Mesenchymal stem cell (in vitro differentiated cells and primary cell): ENCODE results near the gene IDI1.
A peak's percentile ranks its signal among the peaks of the same experiment; 100 is the strongest.

Experiments
- DNase-seq: peaks from one replicate; pipeline ENCODE4 v3.0.0-alpha.2; 2013
- H2AFZ ChIP-seq: one replicate; pipeline ENCODE4 v1.6.1; 2013; ENCODE audit warnings: low read depth, mild to moderate bottlenecking, control low read depth, inconsistent platforms, low read length, moderate library complexity
- H2AK5ac ChIP-seq: 2 replicates; pipeline ENCODE4 v1.6.1; 2013; ENCODE audit warnings: low read length, moderate library complexity, mild to moderate bottlenecking, inconsistent platforms; ENCODE audit not compliant: severe bottlenecking
- H2BK120ac ChIP-seq: one replicate; pipeline ENCODE4 v1.6.1; 2013; ENCODE audit warnings: low read depth, mild to moderate bottlenecking, inconsistent platforms, low read length, moderate library complexity
- H2BK12ac ChIP-seq, 2 experiments: one replicate each; pipeline ENCODE4 v1.6.1; 2013; ENCODE audit warnings: inconsistent platforms in 2 of 2, low read length in 2 of 2, mild to moderate bottlenecking in 2 of 2, moderate library complexity in 2 of 2, control low read depth in 1 of 2
- H2BK15ac ChIP-seq: one replicate; pipeline ENCODE4 v1.6.1; 2013; ENCODE audit warnings: mild to moderate bottlenecking, low read depth, inconsistent platforms; ENCODE audit not compliant: poor library complexity, severe bottlenecking
- H2BK5ac ChIP-seq: 2 replicates; pipeline ENCODE4 v1.6.1; 2013; ENCODE audit warnings: low read depth, mild to moderate bottlenecking, low read length, control low read depth, inconsistent platforms; ENCODE audit not compliant: poor library complexity, severe bottlenecking
- H3K14ac ChIP-seq, 2 experiments: one replicate each; pipeline ENCODE4 v1.6.1; 2013; ENCODE audit warnings: inconsistent platforms in 2 of 2, low read length in 2 of 2, control low read depth in 1 of 2, mild to moderate bottlenecking in 1 of 2, moderate library complexity in 1 of 2
- H3K18ac ChIP-seq, 2 experiments: one replicate each; pipeline ENCODE4 v1.6.1; 2013; ENCODE audit warnings: inconsistent platforms in 2 of 2, low read length in 2 of 2, control low read depth in 1 of 2, low read depth in 1 of 2, mild to moderate bottlenecking in 1 of 2
- H3K23ac ChIP-seq, 2 experiments: one replicate each; pipeline ENCODE4 v1.6.1; 2013; ENCODE audit warnings: inconsistent platforms in 2 of 2, low read length in 2 of 2, mild to moderate bottlenecking in 2 of 2, moderate library complexity in 2 of 2, control low read depth in 1 of 2
- H3K27ac ChIP-seq: 2 replicates; pipeline ENCODE4 v1.5.1; 2013; ENCODE audit warnings: mild to moderate bottlenecking, moderate library complexity, low read length, control low read depth, inconsistent platforms; ENCODE audit not compliant: poor library complexity, severe bottlenecking
- H3K27me3 ChIP-seq, 2 experiments: 2 replicates each; pipeline versions ENCODE4 v1.6.1 to v1.7.0; 2013; ENCODE audit warnings: low read length in 2 of 2, mild to moderate bottlenecking in 2 of 2, moderate library complexity in 2 of 2, control low read depth in 1 of 2, inconsistent platforms in 1 of 2; ENCODE audit not compliant: control insufficient read depth in 1 of 2, insufficient read depth in 1 of 2
- H3K36me3 ChIP-seq, 2 experiments: 2 replicates each; pipeline versions ENCODE4 v1.6.1 to v1.7.0; 2013; ENCODE audit warnings: low read length in 2 of 2, control low read depth in 1 of 2, inconsistent platforms in 1 of 2, low read depth in 1 of 2, mild to moderate bottlenecking in 1 of 2; ENCODE audit not compliant: insufficient read depth in 2 of 2, control insufficient read depth in 1 of 2
- H3K4ac ChIP-seq, 2 experiments: one replicate each; pipeline ENCODE4 v1.6.1; 2013; ENCODE audit warnings: inconsistent platforms in 2 of 2, low read length in 2 of 2, mild to moderate bottlenecking in 2 of 2, moderate library complexity in 2 of 2, control low read depth in 1 of 2, low read depth in 1 of 2
- H3K4me1 ChIP-seq: 2 replicates; pipeline ENCODE4 v1.6.1; 2013; ENCODE audit warnings: low read depth, low read length, control low read depth; ENCODE audit not compliant: control insufficient read depth, insufficient read depth
- H3K4me2 ChIP-seq: 2 replicates; pipeline ENCODE4 v1.6.1; 2013; ENCODE audit warnings: low read length, mild to moderate bottlenecking, inconsistent platforms; ENCODE audit not compliant: poor library complexity, severe bottlenecking
- H3K4me3 ChIP-seq, 2 experiments: 2 replicates each; pipeline versions ENCODE4 v1.5.1 to v1.7.0; 2013; ENCODE audit warnings: low read length in 2 of 2, mild to moderate bottlenecking in 2 of 2, control low read depth in 1 of 2, low read depth in 1 of 2; ENCODE audit not compliant: insufficient read depth in 1 of 2
- H3K79me1 ChIP-seq: replicated peaks from 2 replicates; pipeline ENCODE4 v1.6.1; 2013; ENCODE audit warnings: mild to moderate bottlenecking, control low read depth, low read length, inconsistent platforms; ENCODE audit not compliant: poor library complexity, severe bottlenecking
- H3K9ac ChIP-seq: 2 replicates; pipeline ENCODE4 v1.7.0; 2013; ENCODE audit warnings: mild to moderate bottlenecking, low read length, moderate library complexity
- H3K9me3 ChIP-seq: 2 replicates; pipeline ENCODE4 v1.7.0; 2013; ENCODE audit warnings: mild to moderate bottlenecking, low read length; ENCODE audit not compliant: control insufficient read depth
- H4K8ac ChIP-seq: one replicate; pipeline ENCODE4 v1.6.1; 2013; ENCODE audit warnings: inconsistent platforms, mild to moderate bottlenecking, low read length, moderate library complexity
- H4K91ac ChIP-seq: one replicate; pipeline ENCODE4 v1.6.1; 2013; ENCODE audit warnings: mild to moderate bottlenecking, low read length, inconsistent platforms
- WGBS: methylation state at CpG from one replicate; pipeline ENCODE4 v1.1.7; 2013; ENCODE audit warnings: mixed read lengths; 5-methylcytosine and 5-hydroxymethylcytosine counted together

The IDI1 gene

GRCh38 chr10:1078668-1079067 lies 29.7 kb upstream of the IDI1 start:
- H3K4me3 ChIP-seq: no peak overlapping the region
- H3K14ac ChIP-seq: no peak overlapping the region
- H2BK12ac ChIP-seq: no peak overlapping the region
- H3K4me1 ChIP-seq: no peaks in the 10 kb centered on the region
- no peaks in the 10 kb centered on the region for H3K27me3 ChIP-seq
- H2BK15ac ChIP-seq: no peak overlapping the region
- H3K23ac ChIP-seq: no peak overlapping the region
- no peak overlapping the region for H3K4ac ChIP-seq
- no peaks in the 10 kb centered on the region for H3K9me3 ChIP-seq
- no peak overlapping the region for H2AK5ac ChIP-seq
- peaks cover 27 to 80% of the 10 kb centered on the region in 2 experiments for H3K36me3 ChIP-seq
- no peak overlapping the region for H2BK5ac ChIP-seq
- H4K8ac ChIP-seq: no peak overlapping the region
- DNase-seq: no peak
- no peak overlapping the region for H3K27ac ChIP-seq
- H2BK120ac ChIP-seq: no peak overlapping the region
- H3K18ac ChIP-seq: no peak overlapping the region
- no peak overlapping the region for H3K9ac ChIP-seq
- no peak overlapping the region for H3K4me2 ChIP-seq
- H3K79me1 ChIP-seq: peaks cover 22% of the 10 kb centered on the region
- H2AFZ ChIP-seq: no peak overlapping the region
- H4K91ac ChIP-seq: no peak overlapping the region

GRCh38 chr10:1074748-1075308 lies 25.9 kb upstream of the IDI1 start:
- Histone ChIP-seq H3K4me2 (no peak overlapping the region), H3K4ac (no peak overlapping the region), H4K91ac (peak overlapping the region; percentile 25), H3K18ac (no peak overlapping the region), H3K79me1 (peaks cover 24% of the 10 kb centered on the region), H3K9me3 (no peaks in the 10 kb centered on the region), H2BK15ac (no peak overlapping the region), H3K23ac (no peak overlapping the region), H3K27me3 (no peaks in the 10 kb centered on the region), H4K8ac (no peak overlapping the region), H3K4me1 (no peaks in the 10 kb centered on the region), H2BK12ac (no peak overlapping the region), H2AFZ (no peak overlapping the region), H2BK5ac (no peak overlapping the region), H2BK120ac (no peak overlapping the region), H3K14ac (no peak overlapping the region), H3K9ac (no peak overlapping the region), H3K36me3 (peaks cover 21 to 61% of the 10 kb centered on the region in 2 experiments), H2AK5ac (no peak overlapping the region), H3K27ac (no peak overlapping the region), H3K4me3 (no peak overlapping the region)
- 94% methylated on average over 18 of the region's 18 CpGs for WGBS
- DNase-seq: no peak

- peaks cover 25% of the 10 kb centered on the region for H3K79me1 ChIP-seq
- no peak overlapping the region for H2BK12ac ChIP-seq
- WGBS: 97% methylated on average over 23 of the region's 24 CpGs
These were observed 25.3 kb upstream of the IDI1 start for GRCh38 chr10:1074052-1074747.

GRCh38 chr10:1070919-1071318 lies 22.0 kb upstream of the IDI1 start:
- Histone ChIP-seq H3K4ac (no peak overlapping the region), H3K79me1 (peaks cover 30% of the 10 kb centered on the region), H3K14ac (no peak overlapping the region), H2BK12ac (no peak overlapping the region), H2BK5ac (no peak overlapping the region), H3K27ac (no peak overlapping the region), H4K8ac (no peak overlapping the region), H3K4me1 (no peaks in the 10 kb centered on the region), H3K18ac (no peak overlapping the region), H3K4me2 (no peak overlapping the region), H3K36me3 (peaks cover 17 to 41% of the 10 kb centered on the region in 2 experiments), H2AFZ (no peak overlapping the region), H3K27me3 (no peaks in the 10 kb centered on the region), H2AK5ac (no peak overlapping the region), H2BK120ac (no peak overlapping the region), H4K91ac (no peak overlapping the region), H3K9ac (no peak overlapping the region), H3K4me3 (no peak overlapping the region), H2BK15ac (no peak overlapping the region), H3K9me3 (no peaks in the 10 kb centered on the region), H3K23ac (no peak overlapping the region)
- WGBS: 75% methylated on average over 6 of the region's 7 CpGs
- peak; percentile 48 for DNase-seq

More at GRCh38 chr10:1074052-1074747, 25.3 kb upstream of the IDI1 start:
- Histone ChIP-seq H3K9ac (no peak overlapping the region), H3K4me1 (no peaks in the 10 kb centered on the region), H3K27ac (no peak overlapping the region), H3K9me3 (no peaks in the 10 kb centered on the region), H3K36me3 (peaks cover 17 to 55% of the 10 kb centered on the region in 2 experiments), H3K27me3 (no peaks in the 10 kb centered on the region), H4K8ac (no peak overlapping the region), H3K18ac (no peak overlapping the region), H2BK120ac (no peak overlapping the region), H2BK15ac (no peak overlapping the region), H3K4ac (no peak overlapping the region), H3K23ac (no peak overlapping the region), H2AK5ac (no peak overlapping the region), H2BK5ac (no peak overlapping the region), H3K4me2 (no peak overlapping the region), H3K4me3 (no peak overlapping the region), H2AFZ (no peak overlapping the region), H4K91ac (peak overlapping the region; percentile 14), H3K14ac (no peak overlapping the region)
- DNase-seq: no peak
